ENCODE results near the gene SLCO4A1.

SLCO4A1 gene

DNA sequence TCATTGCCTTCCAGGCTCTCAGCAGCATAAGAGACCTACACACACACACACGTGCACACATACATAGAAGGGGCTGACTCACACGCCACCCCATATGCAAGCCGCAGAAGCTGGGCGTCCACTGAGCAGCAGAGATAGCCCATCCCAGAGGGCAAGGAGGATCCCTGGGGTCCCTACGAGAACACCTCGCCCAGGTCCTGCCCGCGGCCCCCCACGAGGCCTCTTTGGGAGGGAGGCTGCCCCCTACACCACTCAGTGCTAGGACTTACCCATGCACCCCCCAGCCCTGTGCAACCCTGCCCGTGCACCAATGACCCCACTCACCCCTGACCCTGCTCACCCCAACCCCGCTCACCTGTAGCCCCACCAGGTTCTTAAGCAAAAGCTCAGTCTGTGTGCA lies 45.8 kb downstream of the SLCO4A1 start:
- in situ Hi-C loops (cut with MboI; ENCODE audit: low sequenced_read_pairs, unreplicated experiment) = no loop called here
- no peak for TF ChIP-seq CTCF (IDR thresholded peaks at IDR 0.05; ENCODE audit: borderline replicate concordance, control extremely low read depth, extremely low read depth, insufficient read depth, missing control alignments)
- no peak for DNase-seq (ENCODE audit: low spot score)

DNA sequence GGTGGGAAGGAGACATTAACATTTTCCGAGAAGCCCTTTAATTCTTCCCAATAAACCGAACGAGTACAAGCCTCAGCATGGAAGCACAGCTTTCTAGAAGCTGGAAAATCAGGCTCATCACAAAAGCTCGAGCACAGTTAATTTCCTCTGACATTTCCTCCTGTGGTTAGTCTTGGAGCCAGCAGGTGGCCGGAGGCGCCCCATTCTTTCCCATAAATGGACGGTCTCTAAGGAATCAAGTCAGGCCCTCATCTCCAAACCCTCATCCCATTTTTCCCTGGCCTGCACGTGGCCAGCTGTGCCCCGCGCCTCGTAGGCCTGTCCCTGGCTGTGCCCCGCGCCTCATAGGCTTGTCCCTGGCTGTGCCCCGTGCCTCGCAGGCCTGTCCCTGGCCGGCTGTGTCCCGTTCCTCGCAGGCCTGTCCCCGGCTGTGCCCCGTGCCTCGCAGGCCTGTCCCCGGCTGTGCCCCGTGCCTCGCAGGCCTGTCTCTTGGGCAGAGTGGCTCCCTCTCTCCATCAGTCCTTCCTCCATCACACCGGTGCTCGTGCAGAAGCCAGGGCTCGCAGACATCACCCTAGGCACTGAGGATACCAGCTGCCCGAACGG lies 46.7 kb downstream of the SLCO4A1 start:
- in situ Hi-C loops (cut with MboI; ENCODE audit: low sequenced_read_pairs, unreplicated experiment) = no loop called here
- no peak for DNase-seq (ENCODE audit: low spot score)

GRCh38 chr20:62689861-62690260 lies 47.6 kb downstream of the SLCO4A1 start:
- no peak for DNase-seq (ENCODE audit: low spot score)
- no peak for TF ChIP-seq CTCF (IDR thresholded peaks at IDR 0.05; ENCODE audit: borderline replicate concordance, control extremely low read depth, extremely low read depth, insufficient read depth, missing control alignments)
- in situ Hi-C loops (cut with MboI; ENCODE audit: low sequenced_read_pairs, unreplicated experiment) = no loop called here

More for the DNA sequence above, 46.7 kb downstream of the SLCO4A1 start:
- TF ChIP-seq CTCF (IDR thresholded peaks at IDR 0.05; ENCODE audit: borderline replicate concordance, control extremely low read depth, extremely low read depth, insufficient read depth, missing control alignments) = no peak

DNA sequence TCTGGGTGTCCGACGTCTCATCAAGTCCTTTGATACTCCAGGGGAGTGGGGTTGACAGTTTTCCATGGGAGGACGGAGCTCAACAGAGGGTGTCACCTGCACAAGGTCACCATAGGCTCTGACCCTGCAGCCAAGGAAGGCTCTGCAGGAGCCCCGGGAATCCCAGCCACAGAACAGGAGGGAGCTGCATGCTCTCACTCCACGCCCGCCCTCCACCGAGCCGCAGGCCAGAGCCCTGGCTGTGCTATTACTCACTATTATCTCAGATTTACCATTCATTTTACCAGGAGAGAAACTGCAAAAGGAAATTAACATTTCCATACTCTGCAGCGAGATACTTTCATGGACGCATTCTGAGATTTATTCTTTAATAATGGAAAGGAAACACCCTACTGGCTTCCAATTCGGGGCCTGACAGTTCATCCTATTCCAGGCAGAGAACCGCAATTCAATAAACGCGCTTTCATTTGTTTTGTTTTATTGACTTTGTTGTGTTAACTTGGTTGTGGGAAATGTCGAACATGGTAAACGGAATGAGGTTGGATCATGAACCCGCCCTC lies 48.0 kb downstream of the SLCO4A1 start:
- DNase-seq (ENCODE audit: low spot score) = no peak
- TF ChIP-seq CTCF (IDR thresholded peaks at IDR 0.05; ENCODE audit: borderline replicate concordance, control extremely low read depth, extremely low read depth, insufficient read depth, missing control alignments) = no peak
- in situ Hi-C loops (cut with MboI; ENCODE audit: low sequenced_read_pairs, unreplicated experiment) = no loop called here

DNA sequence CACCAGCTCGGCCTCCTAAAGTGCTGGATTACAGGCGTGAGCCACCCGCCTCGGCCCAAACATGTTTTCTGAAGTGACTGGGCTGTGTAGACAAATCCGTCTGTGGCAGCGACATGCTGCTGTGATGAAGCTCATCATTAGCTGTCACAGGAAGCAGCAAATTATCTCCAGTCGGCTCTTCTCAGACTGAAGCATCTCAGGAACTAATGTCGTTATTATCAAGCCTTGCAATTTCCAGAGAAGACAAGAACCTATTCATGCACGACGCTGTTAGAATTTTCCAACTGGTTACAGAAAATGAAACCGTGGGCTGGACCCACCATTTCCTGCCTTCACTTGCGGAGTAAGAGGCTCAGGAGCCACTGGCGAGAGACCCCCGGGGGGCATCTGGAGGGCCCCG lies 49.2 kb downstream of the SLCO4A1 start:
- in situ Hi-C loops (cut with MboI; ENCODE audit: low sequenced_read_pairs, unreplicated experiment) = no loop called here
- TF ChIP-seq CTCF (IDR thresholded peaks at IDR 0.05; ENCODE audit: borderline replicate concordance, control extremely low read depth, extremely low read depth, insufficient read depth, missing control alignments) = no peak
- DNase-seq (ENCODE audit: low spot score) = no peak

DNA sequence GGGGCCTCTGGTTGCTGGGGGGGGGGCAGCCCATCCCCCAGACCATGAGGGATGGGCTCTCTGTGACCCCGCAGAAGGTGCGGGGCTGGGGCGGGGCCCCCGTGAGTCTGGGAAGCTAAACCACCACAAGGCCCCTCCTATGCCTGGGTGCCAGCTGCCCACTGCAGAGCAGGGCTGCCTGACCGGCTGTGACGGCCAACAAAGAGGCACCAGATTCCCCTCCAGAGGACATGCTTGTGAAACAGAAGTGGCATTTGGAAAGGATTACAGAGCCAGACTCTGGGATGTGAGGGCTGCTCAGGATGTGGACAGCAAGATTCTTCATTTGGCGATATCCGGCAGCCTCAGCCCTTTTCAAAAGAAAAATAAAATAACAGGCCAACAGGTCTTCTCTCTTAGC lies 49.9 kb downstream of the SLCO4A1 start:
- TF ChIP-seq CTCF (IDR thresholded peaks at IDR 0.05; ENCODE audit: borderline replicate concordance, control extremely low read depth, extremely low read depth, insufficient read depth, missing control alignments) = no peak
- DNase-seq (ENCODE audit: low spot score) = no peak
- in situ Hi-C loops (cut with MboI; ENCODE audit: low sequenced_read_pairs, unreplicated experiment) = no loop called here

Data from GM13976 (cell line).